ENCODE data around the gene NFYC. TPM values are rescaled to one million over a fixed set of nuclear protein-coding genes. Genes with fewer than 3 reads are reported as not detected.
A peak's percentile ranks its signal among the peaks of the same experiment; 100 is the strongest.

NFYC gene
- total RNA-seq, 2 donors from 2014 or later, result 43.6 to 59.0 TPM

GRCh38 chr1:40762144-40762923 is 70.8 kb downstream of the NFYC start:
- Histone ChIP-seq H3K9ac (ENCODE audit: extremely low read depth, low read length, poor library complexity, severe bottlenecking) (no peak overlapping the region), H3K9me3 (ENCODE audit: control insufficient read depth, low read length) (no peaks in the 10 kb centered on the region), H3K27ac (ENCODE audit: low read depth, low read length) (no peak overlapping the region), H3K36me3 (ENCODE audit: control insufficient read depth, insufficient read depth, low read length) (peaks cover 84% of the 10 kb centered on the region), H3K4me1 (ENCODE audit: control insufficient read depth, insufficient read depth, low read length) (no peaks in the 10 kb centered on the region), H3K4me3 (ENCODE audit: low read length) (no peak overlapping the region), H3K27me3 (ENCODE audit: control insufficient read depth, insufficient read depth, low read length, poor library complexity, severe bottlenecking) (no peaks in the 10 kb centered on the region)
- WGBS, 2 experiments (ENCODE audit: insufficient coverage in 1 of 2, insufficient read length in 1 of 2), result 92 to 96% methylated on average over 3 to 7 of the region's 7 CpGs
- Mint-ChIP-seq H3K4me3 (no peak overlapping the region), H3K27ac (peak overlapping the region; percentile 55), H3K27me3 (ENCODE audit: insufficient read depth) (no peaks in the 10 kb centered on the region), H3K4me1 (no peaks in the 10 kb centered on the region), H3K9me3 (no peaks in the 10 kb centered on the region), H3K36me3 (ENCODE audit: low read depth) (peaks cover 71% of the 10 kb centered on the region)
- no peak for DNase-seq
- TF ChIP-seq, protein P1, sequence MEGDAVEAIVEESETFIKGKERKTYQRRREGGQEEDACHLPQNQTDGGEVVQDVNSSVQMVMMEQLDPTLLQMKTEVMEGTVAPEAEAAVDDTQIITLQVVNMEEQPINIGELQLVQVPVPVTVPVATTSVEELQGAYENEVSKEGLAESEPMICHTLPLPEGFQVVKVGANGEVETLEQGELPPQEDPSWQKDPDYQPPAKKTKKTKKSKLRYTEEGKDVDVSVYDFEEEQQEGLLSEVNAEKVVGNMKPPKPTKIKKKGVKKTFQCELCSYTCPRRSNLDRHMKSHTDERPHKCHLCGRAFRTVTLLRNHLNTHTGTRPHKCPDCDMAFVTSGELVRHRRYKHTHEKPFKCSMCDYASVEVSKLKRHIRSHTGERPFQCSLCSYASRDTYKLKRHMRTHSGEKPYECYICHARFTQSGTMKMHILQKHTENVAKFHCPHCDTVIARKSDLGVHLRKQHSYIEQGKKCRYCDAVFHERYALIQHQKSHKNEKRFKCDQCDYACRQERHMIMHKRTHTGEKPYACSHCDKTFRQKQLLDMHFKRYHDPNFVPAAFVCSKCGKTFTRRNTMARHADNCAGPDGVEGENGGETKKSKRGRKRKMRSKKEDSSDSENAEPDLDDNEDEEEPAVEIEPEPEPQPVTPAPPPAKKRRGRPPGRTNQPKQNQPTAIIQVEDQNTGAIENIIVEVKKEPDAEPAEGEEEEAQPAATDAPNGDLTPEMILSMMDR (conservative IDR thresholded peaks at IDR 0.05), result no peak

GRCh38 chr1:40763742-40764532 is 72.4 kb downstream of the NFYC start:
- no peak overlapping the region for H3K27ac ChIP-seq (ENCODE audit: low read depth, low read length)
- no peaks in the 10 kb centered on the region for H3K4me1 ChIP-seq (ENCODE audit: control insufficient read depth, insufficient read depth, low read length)
- H3K9me3 Mint-ChIP-seq, result no peaks in the 10 kb centered on the region
- H3K27me3 ChIP-seq (ENCODE audit: control insufficient read depth, insufficient read depth, low read length, poor library complexity, severe bottlenecking), result no peaks in the 10 kb centered on the region
- H3K36me3 Mint-ChIP-seq (ENCODE audit: low read depth), result peaks cover 74% of the 10 kb centered on the region
- no peak overlapping the region for H3K9ac ChIP-seq (ENCODE audit: extremely low read depth, low read length, poor library complexity, severe bottlenecking)
- no peak overlapping the region for H3K27ac Mint-ChIP-seq
- H3K4me3 Mint-ChIP-seq, result no peak overlapping the region
- TF ChIP-seq, protein P1 (conservative IDR thresholded peaks at IDR 0.05), result no peak
- H3K4me1 Mint-ChIP-seq, result no peaks in the 10 kb centered on the region
- H3K9me3 ChIP-seq (ENCODE audit: control insufficient read depth, low read length), result no peaks in the 10 kb centered on the region
- no peak for DNase-seq
- H3K36me3 ChIP-seq (ENCODE audit: control insufficient read depth, insufficient read depth, low read length), result peaks cover 84% of the 10 kb centered on the region
- no peak overlapping the region for H3K4me3 ChIP-seq (ENCODE audit: low read length)
- H3K27me3 Mint-ChIP-seq (ENCODE audit: insufficient read depth), result no peaks in the 10 kb centered on the region
- 96 to 100% methylated on average over 5 to 9 of the region's 9 CpGs for WGBS, 2 experiments (ENCODE audit: insufficient coverage in 1 of 2, insufficient read length in 1 of 2)

DNA sequence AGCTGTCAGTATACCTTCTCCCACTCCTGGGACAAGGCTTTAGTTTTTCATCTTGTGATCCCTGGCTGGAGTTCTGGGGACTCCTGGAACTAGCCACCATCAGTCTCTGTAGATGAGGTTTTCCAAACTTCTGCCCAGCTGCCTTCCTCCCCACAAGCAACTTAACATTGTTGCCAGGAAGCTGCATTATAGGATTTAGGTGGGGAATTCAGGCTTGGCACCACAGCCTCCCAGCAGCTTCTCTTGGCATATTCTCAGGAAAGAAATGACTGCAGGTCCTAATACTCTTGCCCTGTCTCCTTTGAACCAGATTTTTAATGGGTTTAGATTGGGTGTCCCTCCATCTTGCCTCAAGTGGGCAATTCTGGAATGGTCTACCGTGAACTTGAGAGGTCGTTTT is 73.5 kb downstream of the NFYC start:
- H3K4me1 ChIP-seq (ENCODE audit: control insufficient read depth, insufficient read depth, low read length), result no peaks in the 10 kb centered on the region
- H3K27ac Mint-ChIP-seq, result peak overlapping the region; percentile 61
- H3K4me3 ChIP-seq (ENCODE audit: low read length), result no peak overlapping the region
- peaks cover 86% of the 10 kb centered on the region for H3K36me3 ChIP-seq (ENCODE audit: control insufficient read depth, insufficient read depth, low read length)
- no peak overlapping the region for H3K9ac ChIP-seq (ENCODE audit: extremely low read depth, low read length, poor library complexity, severe bottlenecking)
- H3K36me3 Mint-ChIP-seq (ENCODE audit: low read depth), result peaks cover 78% of the 10 kb centered on the region
- no peaks in the 10 kb centered on the region for H3K9me3 ChIP-seq (ENCODE audit: control insufficient read depth, low read length)
- no peaks in the 10 kb centered on the region for H3K9me3 Mint-ChIP-seq
- no peak overlapping the region for H3K4me3 Mint-ChIP-seq
- no peaks in the 10 kb centered on the region for H3K27me3 ChIP-seq (ENCODE audit: control insufficient read depth, insufficient read depth, low read length, poor library complexity, severe bottlenecking)
- DNase-seq, result no peak
- H3K27ac ChIP-seq (ENCODE audit: low read depth, low read length), result no peak overlapping the region
- WGBS, 2 experiments (ENCODE audit: insufficient coverage in 1 of 2, insufficient read length in 1 of 2), result 63 to 71% methylated on average over 2 of the region's 2 CpGs
- no peaks in the 10 kb centered on the region for H3K27me3 Mint-ChIP-seq (ENCODE audit: insufficient read depth)
- H3K4me1 Mint-ChIP-seq, result no peaks in the 10 kb centered on the region
- TF ChIP-seq, protein P1 (conservative IDR thresholded peaks at IDR 0.05), result no peak
